Glutamatergic neuron (in vitro differentiated cells): ENCODE data around the gene PEPD. TPM values are rescaled to one million over a fixed set of nuclear protein-coding genes. Genes with fewer than 3 reads are reported as not detected.

Experiments used
- DNase-seq: peaks from one replicate; pipeline ENCODE4 v3.0.0; 2022
- H3K27ac Mint-ChIP-seq: one replicate; pipeline ENCODE4 v1.8.0; 2020; ENCODE audit warnings: mild to moderate bottlenecking, mixed read lengths, inconsistent platforms; ENCODE audit not compliant: unreplicated experiment
- H3K27me3 Mint-ChIP-seq: one replicate; pipeline ENCODE4 v1.8.0; 2020; ENCODE audit warnings: mild to moderate bottlenecking, moderate library complexity, mixed read lengths, inconsistent platforms; ENCODE audit not compliant: unreplicated experiment
- H3K36me3 Mint-ChIP-seq: one replicate; pipeline ENCODE4 v1.8.0; 2020; ENCODE audit warnings: mild to moderate bottlenecking, mixed read lengths, inconsistent platforms; ENCODE audit not compliant: unreplicated experiment
- H3K4me1 Mint-ChIP-seq: one replicate; pipeline ENCODE4 v1.8.0; 2020; ENCODE audit warnings: mild to moderate bottlenecking, low read depth, mixed read lengths, inconsistent platforms; ENCODE audit not compliant: unreplicated experiment
- H3K4me3 Mint-ChIP-seq: one replicate; pipeline ENCODE4 v1.8.0; 2020; ENCODE audit warnings: mild to moderate bottlenecking, mixed read lengths, inconsistent platforms; ENCODE audit not compliant: unreplicated experiment
- H3K9me3 Mint-ChIP-seq: one replicate; pipeline ENCODE4 v1.8.0; 2020; ENCODE audit warnings: mild to moderate bottlenecking, moderate library complexity, mixed read lengths, inconsistent platforms; ENCODE audit not compliant: unreplicated experiment
- CTCF ChIP-seq: fragments of 200-600 bp; sonication (generic); IDR thresholded peaks from one replicate; pipeline ENCODE4 v1.5.0; 2021; ENCODE audit not compliant: partially characterized antibody, unreplicated experiment
- total RNA-seq: library from RNA; stranded (reverse); fragmentation: NEBNext Ultra II Directional; extraction: Animal tissue kit (Norgen Biotek cat#: 25700); gene quantifications from one replicate; pipeline ENCODE4 v1.2.1, GENCODE V29; 2021; ENCODE audit not compliant: unreplicated experiment

The PEPD gene
- total RNA-seq, 1 donor from 2014 or later: 93.3 TPM

GRCh38 chr19:33434886-33435705, 86.5 kb downstream of the PEPD start:
- Mint-ChIP-seq H3K4me1 (peaks cover 39% of the 10 kb centered on the region), H3K27me3 (peaks cover 8% of the 10 kb centered on the region), H3K9me3 (peaks cover 2% of the 10 kb centered on the region), H3K4me3 (peak overlapping the region; percentile 20), H3K36me3 (no peaks in the 10 kb centered on the region), H3K27ac (no peak overlapping the region)
- TF ChIP-seq CTCF: no peak
- peak; percentile 54 for DNase-seq

GRCh38 chr19:33434069-33434885, 87.3 kb downstream of the PEPD start:
- H3K4me3 Mint-ChIP-seq: no peak overlapping the region
- TF ChIP-seq CTCF: no peak
- peaks cover 2% of the 10 kb centered on the region for H3K9me3 Mint-ChIP-seq
- peaks cover 47% of the 10 kb centered on the region for H3K4me1 Mint-ChIP-seq
- H3K27ac Mint-ChIP-seq: no peak overlapping the region
- no peaks in the 10 kb centered on the region for H3K36me3 Mint-ChIP-seq
- peak; percentile 10 for DNase-seq
- H3K27me3 Mint-ChIP-seq: peaks cover 10% of the 10 kb centered on the region

GRCh38 chr19:33432446-33433170, 89.0 kb downstream of the PEPD start:
- Mint-ChIP-seq H3K36me3 (no peaks in the 10 kb centered on the region), H3K27ac (peak overlapping the region; percentile 68), H3K4me1 (peaks cover 56% of the 10 kb centered on the region), H3K27me3 (peaks cover 10% of the 10 kb centered on the region), H3K9me3 (peaks cover 5% of the 10 kb centered on the region), H3K4me3 (peak overlapping the region; percentile 37)
- no peak for TF ChIP-seq CTCF
- DNase-seq: peak; percentile 56

DNA sequence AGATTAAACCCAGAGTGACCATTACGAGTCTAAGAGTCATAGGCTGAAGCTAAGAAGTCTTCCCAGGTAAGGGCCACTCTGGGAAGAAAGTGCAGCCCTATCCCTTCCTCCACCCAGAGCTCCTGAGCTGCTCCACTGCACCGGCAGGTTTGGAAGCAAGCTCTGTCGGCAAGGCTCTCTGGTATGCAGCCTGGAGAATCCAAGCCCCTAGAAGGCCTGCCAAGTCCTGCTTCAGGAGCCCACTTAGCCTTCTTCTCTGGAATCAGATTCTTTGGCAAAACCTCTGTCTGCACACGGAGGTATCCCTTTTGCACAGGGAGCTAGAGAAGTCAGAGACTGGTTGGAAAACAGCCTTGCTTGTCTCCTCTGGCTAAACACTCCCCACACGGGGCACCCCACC, 89.6 kb downstream of the PEPD start:
- H3K9me3 Mint-ChIP-seq: peaks cover 5% of the 10 kb centered on the region
- DNase-seq: peak; percentile 9
- H3K36me3 Mint-ChIP-seq: no peaks in the 10 kb centered on the region
- H3K27ac Mint-ChIP-seq: peak overlapping the region; percentile 46
- H3K27me3 Mint-ChIP-seq: peaks cover 10% of the 10 kb centered on the region
- peaks cover 57% of the 10 kb centered on the region for H3K4me1 Mint-ChIP-seq
- peak overlapping the region; percentile 37 for H3K4me3 Mint-ChIP-seq
- no peak for TF ChIP-seq CTCF
